AG10803 (cell line): ENCODE data around the gene EDN2.
A peak's percentile ranks its signal among the peaks of the same experiment; 100 is the strongest.

Source experiments
- DNase-seq: peaks from one replicate; pipeline ENCODE4 v3.0.0; 2010; ENCODE audit warnings: low read depth
- H3K4me3 ChIP-seq: 2 replicates; pipeline ENCODE4 v1.5.1; 2011; ENCODE audit warnings: mild to moderate bottlenecking, low read length, control low read depth
- TF ChIP-seq, protein P1 (sequence below): conservative IDR thresholded peaks from 2 replicates; pipeline ENCODE4 v1.5.1; 2011; ENCODE audit warnings: mild to moderate bottlenecking, low read length, control low read depth, inconsistent platforms

Gene EDN2

DNA sequence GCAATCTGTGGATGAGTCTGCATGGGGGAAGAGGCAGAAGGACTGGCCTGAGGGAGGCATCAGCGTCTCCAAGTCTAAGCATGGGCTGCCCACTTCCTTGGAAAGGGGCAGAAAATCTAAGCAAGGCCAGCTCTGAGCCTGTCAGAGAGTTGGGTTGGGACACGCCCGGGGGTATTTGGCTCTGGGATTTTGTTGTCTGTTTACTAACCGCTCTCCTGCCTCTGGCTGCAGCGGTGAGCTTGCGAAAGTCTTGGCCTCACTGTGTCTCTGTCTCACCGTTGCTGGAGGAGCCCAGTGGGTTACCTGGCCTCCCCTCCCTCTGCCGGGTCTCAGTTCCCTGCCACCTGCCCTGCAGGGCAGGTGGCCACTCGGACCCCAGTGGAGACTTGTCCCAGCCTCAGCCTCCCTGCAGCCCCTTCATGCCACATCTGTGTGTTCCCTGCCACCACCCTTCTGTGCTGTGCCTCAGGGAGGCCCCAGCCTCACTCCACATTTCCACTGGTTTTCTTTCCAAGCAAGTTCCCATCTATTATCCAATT, 33.7 kb downstream of the EDN2 start:
- TF ChIP-seq, protein P1, sequence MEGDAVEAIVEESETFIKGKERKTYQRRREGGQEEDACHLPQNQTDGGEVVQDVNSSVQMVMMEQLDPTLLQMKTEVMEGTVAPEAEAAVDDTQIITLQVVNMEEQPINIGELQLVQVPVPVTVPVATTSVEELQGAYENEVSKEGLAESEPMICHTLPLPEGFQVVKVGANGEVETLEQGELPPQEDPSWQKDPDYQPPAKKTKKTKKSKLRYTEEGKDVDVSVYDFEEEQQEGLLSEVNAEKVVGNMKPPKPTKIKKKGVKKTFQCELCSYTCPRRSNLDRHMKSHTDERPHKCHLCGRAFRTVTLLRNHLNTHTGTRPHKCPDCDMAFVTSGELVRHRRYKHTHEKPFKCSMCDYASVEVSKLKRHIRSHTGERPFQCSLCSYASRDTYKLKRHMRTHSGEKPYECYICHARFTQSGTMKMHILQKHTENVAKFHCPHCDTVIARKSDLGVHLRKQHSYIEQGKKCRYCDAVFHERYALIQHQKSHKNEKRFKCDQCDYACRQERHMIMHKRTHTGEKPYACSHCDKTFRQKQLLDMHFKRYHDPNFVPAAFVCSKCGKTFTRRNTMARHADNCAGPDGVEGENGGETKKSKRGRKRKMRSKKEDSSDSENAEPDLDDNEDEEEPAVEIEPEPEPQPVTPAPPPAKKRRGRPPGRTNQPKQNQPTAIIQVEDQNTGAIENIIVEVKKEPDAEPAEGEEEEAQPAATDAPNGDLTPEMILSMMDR: no peak
- DNase-seq: no peak
- no peak overlapping the region for H3K4me3 ChIP-seq

DNA sequence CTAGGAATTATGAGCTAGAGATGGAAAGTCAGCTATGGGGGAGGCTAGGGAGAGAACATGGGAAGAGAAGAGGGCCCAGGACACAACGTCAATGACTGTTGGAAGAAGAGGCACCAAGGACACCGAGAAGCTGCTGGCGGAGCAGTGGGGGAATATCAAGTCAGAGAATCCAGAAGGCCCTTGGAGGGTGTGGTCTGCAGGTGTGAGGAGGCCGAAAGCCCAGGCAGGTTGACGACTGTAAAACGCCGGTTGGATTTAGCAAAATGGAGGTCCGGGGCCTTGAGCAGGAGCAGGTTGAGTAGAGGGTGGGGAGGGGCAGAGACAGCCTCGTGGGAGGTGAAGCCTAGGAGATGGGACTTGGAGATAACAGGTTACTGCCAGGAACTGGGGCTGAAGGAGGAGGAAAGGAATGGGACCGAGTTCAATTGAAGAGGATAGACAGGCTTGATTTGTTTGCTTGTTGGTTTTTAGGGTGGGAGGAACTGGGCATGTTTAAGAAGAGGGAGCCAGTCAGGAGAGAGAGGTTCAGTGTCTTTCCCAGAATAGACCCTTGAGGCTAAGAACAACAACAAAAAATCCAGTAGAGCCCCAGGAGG, 35.1 kb downstream of the EDN2 start:
- no peak for DNase-seq
- H3K4me3 ChIP-seq: no peak overlapping the region
- TF ChIP-seq, protein P1: no peak

DNA sequence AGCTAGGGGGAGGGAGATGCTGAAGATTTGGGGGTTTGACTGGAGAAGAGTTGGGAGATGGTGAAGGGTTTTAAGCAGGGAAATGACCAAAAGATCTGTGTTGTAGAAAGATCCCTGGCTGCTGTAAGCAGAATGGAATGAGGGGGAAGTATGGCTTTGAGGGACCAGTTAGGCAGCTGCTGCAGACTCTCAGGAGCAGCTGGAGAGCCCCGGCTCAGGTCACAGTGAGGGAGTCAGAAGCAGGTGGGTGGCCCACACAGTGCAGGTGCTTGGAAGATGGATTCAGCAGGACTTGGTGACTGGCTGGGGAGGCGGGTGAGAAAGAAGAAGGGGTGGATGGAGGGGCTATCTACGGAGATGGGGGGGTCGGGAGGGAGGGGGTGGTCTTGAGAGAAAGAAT, 35.7 kb downstream of the EDN2 start:
- peak; percentile 22 for DNase-seq
- TF ChIP-seq, protein P1: no peak
- no peak overlapping the region for H3K4me3 ChIP-seq

DNA sequence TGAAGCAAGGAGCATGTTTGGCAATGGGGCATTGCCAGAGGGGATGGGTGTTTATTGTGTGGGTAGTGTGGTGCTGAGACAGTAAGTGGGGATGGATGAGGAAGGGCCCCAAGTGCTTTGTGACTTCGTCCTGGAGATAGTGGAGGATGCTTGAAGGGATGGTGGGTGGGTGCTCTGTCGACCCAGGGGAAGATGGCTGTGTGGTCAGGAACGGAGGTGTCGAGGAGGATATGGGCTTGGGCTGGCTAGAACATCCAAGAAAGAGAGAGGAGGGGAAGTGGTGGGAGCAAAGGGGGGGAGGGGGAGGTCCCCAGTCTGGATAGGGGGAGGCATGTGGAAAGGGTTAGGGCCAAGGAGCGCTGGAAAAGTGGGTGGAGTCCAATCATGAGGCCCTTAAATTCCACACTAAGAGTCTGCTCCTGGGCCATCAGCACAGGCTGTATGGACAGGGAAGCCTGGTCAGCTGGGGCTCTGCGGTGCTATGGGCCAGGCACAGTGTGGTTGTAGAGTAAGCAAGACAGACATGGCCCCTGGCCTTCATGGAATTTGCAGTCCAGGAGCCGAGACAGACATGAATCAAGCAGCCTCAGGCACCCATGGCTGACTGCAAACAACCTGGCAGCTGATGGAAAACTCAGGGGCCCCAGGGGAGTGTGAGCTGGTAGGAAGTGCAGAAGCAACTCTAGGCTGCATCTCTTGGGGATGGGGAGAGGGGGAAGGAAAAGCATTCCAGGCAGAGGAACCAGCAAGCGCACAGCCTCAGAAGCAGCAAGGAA, 36.3 kb downstream of the EDN2 start:
- no peak overlapping the region for H3K4me3 ChIP-seq
- DNase-seq: peak; percentile 9
- TF ChIP-seq, protein P1: no peak

DNA sequence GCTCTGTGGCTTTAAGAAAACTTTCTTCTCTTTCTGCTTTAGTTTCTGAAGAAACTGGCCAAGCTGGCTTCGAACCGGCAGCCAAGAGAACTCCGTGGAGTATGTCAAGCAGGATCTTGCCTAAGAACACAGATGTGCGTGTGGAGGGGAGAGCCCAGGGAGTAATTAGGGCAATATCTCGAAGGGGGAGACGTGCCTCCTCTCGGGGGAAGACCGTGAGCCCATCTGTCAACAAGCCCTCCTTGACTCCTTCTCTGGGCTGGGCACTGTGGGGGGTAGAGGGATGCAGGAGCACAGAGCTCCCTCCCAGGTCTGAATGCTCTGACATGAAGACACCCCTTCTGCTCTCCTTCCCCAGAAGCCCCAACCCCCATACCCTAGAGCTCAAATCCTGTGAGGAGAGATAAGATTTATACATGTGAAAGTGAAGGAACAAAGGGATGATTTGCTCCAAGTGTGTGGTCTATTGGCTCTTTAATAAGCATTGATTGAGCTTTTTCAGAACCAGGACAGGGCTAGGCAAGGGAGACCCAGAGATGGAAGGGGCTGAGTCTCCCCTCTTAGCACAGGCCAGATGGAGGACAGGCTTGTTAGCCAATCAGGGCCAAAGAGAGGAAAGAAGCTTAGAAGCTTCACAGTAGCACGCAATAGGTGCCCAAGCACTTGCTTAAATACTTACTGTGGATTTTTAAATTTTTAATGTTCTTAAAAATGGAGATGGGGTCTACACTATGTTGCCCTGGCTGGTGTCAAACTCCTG, 37.5 kb downstream of the EDN2 start:
- H3K4me3 ChIP-seq: no peak overlapping the region
- DNase-seq: no peak
- TF ChIP-seq, protein P1: no peak

DNA sequence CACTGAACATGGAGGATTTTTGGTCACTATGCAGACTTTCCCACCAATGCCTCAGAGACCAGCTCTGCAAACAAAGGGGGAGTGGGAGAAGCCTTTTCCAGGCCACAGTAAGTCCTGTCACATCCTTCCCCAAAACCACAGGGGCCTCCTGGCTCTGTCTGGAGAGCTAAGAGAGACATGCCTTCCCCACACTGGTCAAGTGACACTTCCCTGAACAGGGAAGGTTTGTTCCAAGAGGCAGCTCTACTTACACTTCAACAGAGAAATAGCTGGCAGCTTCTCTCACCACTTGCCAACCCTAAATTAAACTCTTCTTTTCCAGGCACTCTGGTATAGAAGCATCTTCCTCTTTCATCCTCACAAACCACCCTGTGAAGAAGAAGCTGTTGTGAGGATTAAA, 39.7 kb downstream of the EDN2 start:
- TF ChIP-seq, protein P1: no peak
- no peak for DNase-seq
- no peak overlapping the region for H3K4me3 ChIP-seq
